CD4-positive, CD25-positive, alpha-beta regulatory T cell (primary cell): Measurements from ENCODE around the gene TPRX1. TPM values are rescaled to one million over a fixed set of nuclear protein-coding genes. Genes with fewer than 3 reads are reported as not detected.
A peak's percentile ranks its signal among the peaks of the same experiment; 100 is the strongest.
"Not testable (repeated sequence)": the region's sequence is repeated elsewhere in the genome, so short reads cannot be mapped to it uniquely, and the experiment has no call there.

Source experiments
- ATAC-seq, 2 donors: fragments of 150-1000 bp; cut with Tn5 transposase; one replicate each; pipeline ENCODE4 v1.10.0; 2021; ENCODE audit warnings: low read depth in 2 of 2, moderate number of reproducible peaks in 2 of 2, moderate library complexity in 1 of 2
- DNase-seq, 3 donors: peaks; one replicate each; pipeline versions ENCODE4 v3.0.0 to v3.0.0-alpha.2; 2012 to 2022; ENCODE audit warnings: mixed read lengths in 1 of 3
- H3K27ac ChIP-seq: one replicate; pipeline ENCODE4 v1.7.0; 2013; ENCODE audit warnings: mild to moderate bottlenecking, low read length; ENCODE audit not compliant: insufficient read depth, poor library complexity, severe bottlenecking
- H3K27me3 ChIP-seq: one replicate; pipeline ENCODE4 v1.7.0; 2013; ENCODE audit warnings: low read length; ENCODE audit not compliant: control insufficient read depth, insufficient read depth
- H3K36me3 ChIP-seq: one replicate; pipeline ENCODE4 v1.7.0; 2013; ENCODE audit warnings: mild to moderate bottlenecking, low read length, moderate library complexity; ENCODE audit not compliant: control insufficient read depth, insufficient read depth
- H3K4me1 ChIP-seq: 2 replicates; pipeline ENCODE4 v1.7.0; 2013; ENCODE audit warnings: mild to moderate bottlenecking, low read length; ENCODE audit not compliant: insufficient read depth, control insufficient read depth, poor library complexity, severe bottlenecking
- H3K4me3 ChIP-seq: one replicate; pipeline ENCODE4 v1.7.0; 2013; ENCODE audit warnings: low read depth, mild to moderate bottlenecking, low read length, moderate library complexity
- H3K9me3 ChIP-seq, 2 experiments: 1 replicate in 1 of 2; 2 replicates in 1 of 2; pipeline ENCODE4 v1.7.0; 2013; ENCODE audit warnings: low read length in 2 of 2, mild to moderate bottlenecking in 1 of 2, moderate library complexity in 1 of 2; ENCODE audit not compliant: control insufficient read depth in 2 of 2
- H3K27ac Mint-ChIP-seq, 3 donors: one replicate each; pipeline ENCODE4 v1.8.0; 2020 to 2022; ENCODE audit warnings: mild to moderate bottlenecking in 3 of 3, mixed read lengths in 3 of 3, moderate library complexity in 2 of 3
- H3K27me3 Mint-ChIP-seq: one replicate; pipeline ENCODE4 v1.8.0; 2022; ENCODE audit warnings: mild to moderate bottlenecking, mixed read lengths
- H3K36me3 Mint-ChIP-seq: one replicate; pipeline ENCODE4 v1.8.0; 2020; ENCODE audit warnings: mixed read lengths
- H3K4me1 Mint-ChIP-seq, 4 donors: one replicate each; pipeline ENCODE4 v1.8.0; 2020 to 2022; ENCODE audit warnings: mixed read lengths in 4 of 4, mild to moderate bottlenecking in 1 of 4
- H3K4me3 Mint-ChIP-seq, 4 donors: one replicate each; pipeline ENCODE4 v1.8.0; 2020 to 2022; ENCODE audit warnings: mild to moderate bottlenecking in 4 of 4, mixed read lengths in 4 of 4, moderate library complexity in 3 of 4
- H3K9me3 Mint-ChIP-seq, 7 donors: one replicate each; pipeline ENCODE4 v1.8.0; 2020 to 2022; ENCODE audit warnings: mixed read lengths in 7 of 7, mild to moderate bottlenecking in 3 of 7, moderate library complexity in 2 of 7
- polyA plus RNA-seq, 4 donors: library from polyadenylated mRNA; unstranded; fragments of 300-500 nt; fragmentation: Illumina TruSeq; gene quantifications; one replicate each; pipeline ENCODE4 v1.2.3, GENCODE V29; 2021
- total RNA-seq: library from RNA; stranded (reverse); gene quantifications from one replicate; pipeline ENCODE4 v1.2.3, GENCODE V29; 2022

The TPRX1 gene
- total and polyA plus RNA-seq, 5 donors from 2014 or later: not detected

- H3K4me3 Mint-ChIP-seq: no peak overlapping the region
- DNase-seq (no peak), ATAC-seq (no peak)
- no peaks in the 10 kb centered on the region for H3K36me3 ChIP-seq
- H3K27me3 Mint-ChIP-seq: peaks cover 11% of the 10 kb centered on the region
- H3K27ac ChIP-seq: no peak overlapping the region
- H3K9me3 Mint-ChIP-seq: no peaks in the 10 kb centered on the region
- no peaks in the 10 kb centered on the region for H3K36me3 Mint-ChIP-seq
- H3K4me1 Mint-ChIP-seq: peaks cover 0 to 2% (median 0%) of the 10 kb centered on the region in 4 donors
- no peak overlapping the region for H3K27ac Mint-ChIP-seq
- H3K9me3 ChIP-seq: no peaks in the 10 kb centered on the region
- no peak overlapping the region for H3K4me3 ChIP-seq
- H3K27me3 ChIP-seq: no peaks in the 10 kb centered on the region
- H3K4me1 ChIP-seq: no peaks in the 10 kb centered on the region
These were observed 9.6 kb upstream of the TPRX1 start for GRCh38 chr19:47813995-47814328.

- H3K27ac ChIP-seq: no peak overlapping the region
- H3K9me3 Mint-ChIP-seq: no peaks in the 10 kb centered on the region
- H3K27me3 Mint-ChIP-seq: peaks cover 6% of the 10 kb centered on the region
- DNase-seq (peak; percentile 55 to 58 (median 57)), ATAC-seq (peak; percentile 52 to 55)
- no peaks in the 10 kb centered on the region for H3K36me3 ChIP-seq
- no peaks in the 10 kb centered on the region for H3K9me3 ChIP-seq
- peaks cover 0 to 2% (median 0%) of the 10 kb centered on the region in 4 donors for H3K4me1 Mint-ChIP-seq
- no peak overlapping the region for H3K27ac Mint-ChIP-seq
- no peaks in the 10 kb centered on the region for H3K4me1 ChIP-seq
- H3K4me3 Mint-ChIP-seq: no peak overlapping the region
- H3K4me3 ChIP-seq: no peak overlapping the region
- H3K27me3 ChIP-seq: no peaks in the 10 kb centered on the region
- no peaks in the 10 kb centered on the region for H3K36me3 Mint-ChIP-seq
These were observed 9.1 kb upstream of the TPRX1 start for GRCh38 chr19:47813304-47813994.

GRCh38 chr19:47806435-47806834 is 2.1 kb upstream of the TPRX1 start:
- Histone ChIP-seq H3K27me3 (no peaks in the 10 kb centered on the region), H3K4me1 (no peaks in the 10 kb centered on the region), H3K4me3 (no peak overlapping the region), H3K9me3 (no peaks in the 10 kb centered on the region), H3K27ac (no peak overlapping the region), H3K36me3 (no peaks in the 10 kb centered on the region)
- no peak for ATAC-seq
- Mint-ChIP-seq H3K9me3 (no peaks in the 10 kb centered on the region), H3K4me3 (no peak overlapping the region), H3K4me1 (no peaks in the 10 kb centered on the region), H3K27me3 (peaks cover 4% of the 10 kb centered on the region), H3K36me3 (no peaks in the 10 kb centered on the region), H3K27ac (no peak overlapping the region)
- no peak for DNase-seq

- ATAC-seq: no peak
- Histone ChIP-seq H3K9me3 (peaks cover 0 to 1% of the 10 kb centered on the region in 2 experiments), H3K4me1 (no peaks in the 10 kb centered on the region), H3K4me3 (no peak overlapping the region), H3K27ac (no peak overlapping the region), H3K27me3 (no peaks in the 10 kb centered on the region), H3K36me3 (no peaks in the 10 kb centered on the region)
- Mint-ChIP-seq H3K9me3 (peaks cover 0 to 2% (median 0%) of the 10 kb centered on the region in 7 donors), H3K4me3 (no peak overlapping the region), H3K4me1 (no peaks in the 10 kb centered on the region), H3K27ac (no peak overlapping the region), H3K36me3 (no peaks in the 10 kb centered on the region), H3K27me3 (peaks cover 4% of the 10 kb centered on the region)
- no peak for DNase-seq
These were observed 962 bp upstream of the TPRX1 start for GRCh38 chr19:47805313-47805712.

- H3K4me1 ChIP-seq, H3K36me3 Mint-ChIP-seq, H3K27me3 Mint-ChIP-seq, H3K9me3 Mint-ChIP-seq, H3K36me3 ChIP-seq, H3K27me3 ChIP-seq, H3K4me3 ChIP-seq, H3K4me3 Mint-ChIP-seq, H3K9me3 ChIP-seq, H3K4me1 Mint-ChIP-seq, H3K27ac ChIP-seq, DNase-seq, ATAC-seq, H3K27ac Mint-ChIP-seq: not testable (repeated sequence)
These were observed 680 bp downstream of the TPRX1 start for GRCh38 chr19:47803671-47804070.

- H3K4me3 Mint-ChIP-seq, DNase-seq, H3K27me3 Mint-ChIP-seq, H3K4me3 ChIP-seq, H3K4me1 Mint-ChIP-seq, H3K4me1 ChIP-seq, H3K36me3 ChIP-seq, H3K27me3 ChIP-seq, H3K9me3 ChIP-seq, H3K36me3 Mint-ChIP-seq, H3K27ac Mint-ChIP-seq, H3K9me3 Mint-ChIP-seq, H3K27ac ChIP-seq, ATAC-seq: not testable (repeated sequence)
These were observed 1.2 kb downstream of the TPRX1 start for GRCh38 chr19:47803148-47803547.

- Mint-ChIP-seq H3K36me3 (no peaks in the 10 kb centered on the region), H3K27me3 (peaks cover 2% of the 10 kb centered on the region), H3K9me3 (peaks cover 0 to 2% (median 0%) of the 10 kb centered on the region in 7 donors), H3K4me3 (no peak overlapping the region), H3K27ac (no peak overlapping the region), H3K4me1 (no peaks in the 10 kb centered on the region)
- peaks cover 4% of the 10 kb centered on the region for H3K27me3 ChIP-seq
- no peak overlapping the region for H3K27ac ChIP-seq
- no peak for ATAC-seq
- DNase-seq: no peak
- peaks cover 0 to 1% of the 10 kb centered on the region in 2 experiments for H3K9me3 ChIP-seq
- H3K36me3 ChIP-seq: no peaks in the 10 kb centered on the region
- no peak overlapping the region for H3K4me3 ChIP-seq
- no peaks in the 10 kb centered on the region for H3K4me1 ChIP-seq
These were observed 1.8 kb downstream of the TPRX1 start for GRCh38 chr19:47802521-47803043.

- Histone ChIP-seq H3K27ac (no peak overlapping the region), H3K27me3 (peaks cover 4% of the 10 kb centered on the region), H3K9me3 (peaks cover 0 to 1% of the 10 kb centered on the region in 2 experiments), H3K4me3 (no peak overlapping the region), H3K36me3 (no peaks in the 10 kb centered on the region), H3K4me1 (no peaks in the 10 kb centered on the region)
- H3K27me3 Mint-ChIP-seq: no peaks in the 10 kb centered on the region
- no peaks in the 10 kb centered on the region for H3K4me1 Mint-ChIP-seq
- H3K36me3 Mint-ChIP-seq: no peaks in the 10 kb centered on the region
- peaks cover 0 to 2% (median 0%) of the 10 kb centered on the region in 7 donors for H3K9me3 Mint-ChIP-seq
- no peak overlapping the region for H3K4me3 Mint-ChIP-seq
- no peak for ATAC-seq
- H3K27ac Mint-ChIP-seq: no peak overlapping the region
- no peak for DNase-seq
These were observed 3.1 kb downstream of the TPRX1 start for GRCh38 chr19:47801270-47801669.
